GM12875 (cell line): ENCODE data around the gene CSF1R.

Experiments used
- H3K4me3 ChIP-seq: one replicate; pipeline ENCODE4 v1.5.1; 2011; ENCODE audit warnings: low read depth, low read length, control low read depth
- CTCF ChIP-seq: IDR thresholded peaks from 2 replicates; pipeline ENCODE4 v1.5.1; 2011; ENCODE audit warnings: low read depth, mild to moderate bottlenecking, control low read depth, inconsistent platforms, low read length, moderate library complexity, borderline replicate concordance; ENCODE audit not compliant: insufficient read depth

The CSF1R gene

DNA sequence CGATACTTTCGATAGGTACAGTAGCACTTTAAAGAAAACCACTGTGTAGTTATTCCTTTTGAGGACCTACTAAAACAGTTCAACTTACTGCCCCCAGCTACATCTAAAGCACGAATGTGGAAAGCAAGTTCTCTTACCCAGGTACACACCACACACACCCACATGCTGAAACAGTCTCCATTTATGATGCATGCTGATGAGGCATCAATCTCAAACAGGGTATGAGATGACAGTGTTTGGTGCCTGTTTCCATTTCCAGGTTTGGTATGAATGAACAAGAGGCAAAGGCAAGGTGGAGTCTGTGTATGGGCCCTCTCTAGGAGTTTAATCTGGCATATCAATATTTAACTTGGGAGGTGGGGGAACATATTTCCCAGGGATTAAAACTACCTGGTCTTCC, 71.9 kb downstream of the CSF1R start:
- no peak for TF ChIP-seq CTCF
- no peak overlapping the region for H3K4me3 ChIP-seq

- H3K4me3 ChIP-seq = no peak overlapping the region
- no peak for TF ChIP-seq CTCF
Observed at GRCh38 chr5:150013931-150014330, 72.4 kb downstream of the CSF1R start.

GRCh38 chr5:150009671-150010387, 76.5 kb downstream of the CSF1R start:
- TF ChIP-seq CTCF = no peak

DNA sequence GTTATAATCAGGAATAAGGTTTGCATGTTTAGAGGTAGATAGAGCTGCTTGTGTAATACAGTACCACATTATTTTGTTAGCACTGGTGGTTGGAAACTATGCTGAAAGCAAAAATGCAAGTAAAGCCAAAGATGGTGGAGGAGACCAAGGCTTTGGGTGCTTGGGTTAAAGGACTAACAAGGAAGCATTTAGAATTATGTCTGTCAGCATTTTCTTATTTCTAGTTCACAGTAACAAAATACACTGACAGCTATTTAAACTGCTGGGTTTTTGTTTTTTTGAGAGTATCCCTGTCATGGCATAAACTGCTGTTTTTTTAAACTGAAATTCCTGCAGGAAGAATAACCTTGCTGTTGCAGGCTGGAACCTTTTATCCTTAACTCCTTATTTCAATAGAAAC, 79.3 kb downstream of the CSF1R start:
- no peak for TF ChIP-seq CTCF
- no peak overlapping the region for H3K4me3 ChIP-seq

More at GRCh38 chr5:150009671-150010387, 76.5 kb downstream of the CSF1R start:
- H3K4me3 ChIP-seq = no peak overlapping the region

DNA sequence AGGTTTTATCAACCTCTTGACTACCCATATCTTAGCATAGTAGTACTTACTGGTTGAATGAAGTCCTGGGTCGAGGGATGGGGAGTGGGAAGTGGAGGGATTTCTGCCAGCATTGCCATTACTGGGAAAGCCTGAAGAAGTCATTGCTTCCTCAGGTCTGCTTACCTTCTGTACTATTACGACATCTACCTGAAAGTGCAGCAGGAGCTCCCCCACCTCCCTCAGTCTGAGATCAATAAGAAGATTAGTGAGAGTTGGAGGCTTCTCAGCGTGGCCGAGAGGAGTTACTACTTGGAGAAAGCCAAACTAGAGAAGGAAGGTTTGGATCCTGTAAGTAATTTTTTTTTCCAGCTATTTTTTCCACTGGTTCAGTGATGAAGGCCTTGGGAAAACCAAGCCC, 80.0 kb downstream of the CSF1R start:
- no peak for TF ChIP-seq CTCF

More for the DNA sequence above, 80.0 kb downstream of the CSF1R start:
- no peak overlapping the region for H3K4me3 ChIP-seq
